Measurements from ENCODE around the gene RPLP2.
A peak's percentile ranks its signal among the peaks of the same experiment; 100 is the strongest.

RPLP2 gene

GRCh38 chr11:773830-774229 is 35.9 kb upstream of the RPLP2 start:
- no peak for DNase-seq

GRCh38 chr11:774873-775592 is 34.7 kb upstream of the RPLP2 start:
- no peak for DNase-seq

- no peak for DNase-seq
Observed at GRCh38 chr11:776263-776560, 33.6 kb upstream of the RPLP2 start.

- peak; percentile 49 to 68 (median 60) for DNase-seq
Observed at GRCh38 chr11:776561-777287, 33.0 kb upstream of the RPLP2 start.

- peak; percentile 95 to 98 (median 96) for DNase-seq
Observed at GRCh38 chr11:777288-778255, 32.2 kb upstream of the RPLP2 start, which contains the start of gene GATD1. Gene GATD1 (minus strand): TSS chr11:777487. CDS start chr11:777462, 25 bp downstream.

- DNase-seq: no peak
Observed at GRCh38 chr11:778976-779954, 30.5 kb upstream of the RPLP2 start.

- DNase-seq: no peak
Observed at GRCh38 chr11:779955-780532, 29.7 kb upstream of the RPLP2 start.

GRCh38 chr11:782264-783174 is 27.2 kb upstream of the RPLP2 start:
- no peak for DNase-seq

GRCh38 chr11:783581-784015 is 26.2 kb upstream of the RPLP2 start:
- peak in 2 of 4 experiments; percentile 20 to 80 for DNase-seq

- DNase-seq: no peak
Observed at GRCh38 chr11:786235-787083, 23.3 kb upstream of the RPLP2 start.

GRCh38 chr11:787084-787675 is 22.6 kb upstream of the RPLP2 start:
- no peak for DNase-seq

GRCh38 chr11:788009-788640 is 21.6 kb upstream of the RPLP2 start:
- DNase-seq: no peak

GRCh38 chr11:788953-789940 is 20.5 kb upstream of the RPLP2 start:
- no peak for DNase-seq

GRCh38 chr11:789943-790342 is 19.8 kb upstream of the RPLP2 start, which contains the start of gene CEND1:
Gene CEND1 (minus strand): TSS chr11:790090. CDS start chr11:788576, 1,514 bp downstream.
- peak in 3 of 4 experiments; percentile 19 to 50 (median 44) for DNase-seq

- DNase-seq: no peak
Observed at GRCh38 chr11:790721-791564, 18.8 kb upstream of the RPLP2 start.
